Measurements from ENCODE around the gene RTP3. TPM values are rescaled to one million over a fixed set of nuclear protein-coding genes. Genes with fewer than 3 reads are reported as not detected.

The RTP3 gene
- total RNA-seq, 1 experiment from 2014 or later = not detected

DNA sequence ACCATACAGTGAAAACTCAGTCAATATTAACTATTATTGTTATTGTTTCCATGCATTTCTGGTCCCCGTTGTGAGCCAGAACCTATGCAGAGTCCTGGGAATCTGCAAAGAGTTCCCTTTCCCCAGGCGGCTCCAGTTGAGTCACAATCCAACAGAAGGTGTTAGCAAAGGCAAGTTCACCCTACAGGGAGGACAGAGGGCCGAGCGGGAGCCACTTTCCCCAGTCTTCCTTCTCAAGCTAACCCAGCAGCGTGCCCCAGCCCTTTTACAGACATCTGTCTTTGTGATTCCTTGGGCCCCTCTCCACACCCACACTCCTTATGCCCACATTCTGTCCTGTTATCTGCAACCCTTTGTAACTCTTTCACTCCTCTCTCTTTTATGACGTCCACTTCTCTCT is 20.0 kb upstream of the RTP3 start:
- CTCF ChIA-PET = no interaction called here
- H3K27me3 ChIP-seq (replicated peaks; ENCODE audit: control insufficient read depth, insufficient read depth, low read length) = no peaks in the 10 kb centered on the region
- POLR2A ChIA-PET = no interaction called here

GRCh38 chr3:46478341-46478740 is 19.4 kb upstream of the RTP3 start:
- 0 out of 2 replicates have a peak, but pooled peaks cover 6% of the 10 kb centered on the region for H3K9me3 ChIP-seq
- no peak overlapping the region for H3K4me3 ChIP-seq (ENCODE audit: low read depth, low read length)
- no peaks in the 10 kb centered on the region for H3K4me1 ChIP-seq
- Mint-ChIP-seq H3K9me3 (ENCODE audit: unreplicated experiment) (peaks cover 21% of the 10 kb centered on the region), H3K4me3 (ENCODE audit: unreplicated experiment) (no peak overlapping the region), H3K36me3 (ENCODE audit: insufficient read depth, unreplicated experiment) (no peaks in the 10 kb centered on the region), H3K4me1 (ENCODE audit: low read depth, unreplicated experiment) (no peaks in the 10 kb centered on the region), H3K27ac (ENCODE audit: unreplicated experiment) (no peak overlapping the region), H3K27me3 (ENCODE audit: insufficient read depth, unreplicated experiment) (peaks cover 2% of the 10 kb centered on the region)
- DNase-seq = no peak
- no TSS peak for BruUV-seq (replicated peaks)
- POLR2A ChIA-PET = no interaction called here
- H3K36me3 ChIP-seq (ENCODE audit: control insufficient read depth, insufficient read depth, low read length) = no peaks in the 10 kb centered on the region
- H3K27me3 ChIP-seq (replicated peaks; ENCODE audit: control insufficient read depth, insufficient read depth, low read length) = no peaks in the 10 kb centered on the region
- TF ChIP-seq, protein P1, sequence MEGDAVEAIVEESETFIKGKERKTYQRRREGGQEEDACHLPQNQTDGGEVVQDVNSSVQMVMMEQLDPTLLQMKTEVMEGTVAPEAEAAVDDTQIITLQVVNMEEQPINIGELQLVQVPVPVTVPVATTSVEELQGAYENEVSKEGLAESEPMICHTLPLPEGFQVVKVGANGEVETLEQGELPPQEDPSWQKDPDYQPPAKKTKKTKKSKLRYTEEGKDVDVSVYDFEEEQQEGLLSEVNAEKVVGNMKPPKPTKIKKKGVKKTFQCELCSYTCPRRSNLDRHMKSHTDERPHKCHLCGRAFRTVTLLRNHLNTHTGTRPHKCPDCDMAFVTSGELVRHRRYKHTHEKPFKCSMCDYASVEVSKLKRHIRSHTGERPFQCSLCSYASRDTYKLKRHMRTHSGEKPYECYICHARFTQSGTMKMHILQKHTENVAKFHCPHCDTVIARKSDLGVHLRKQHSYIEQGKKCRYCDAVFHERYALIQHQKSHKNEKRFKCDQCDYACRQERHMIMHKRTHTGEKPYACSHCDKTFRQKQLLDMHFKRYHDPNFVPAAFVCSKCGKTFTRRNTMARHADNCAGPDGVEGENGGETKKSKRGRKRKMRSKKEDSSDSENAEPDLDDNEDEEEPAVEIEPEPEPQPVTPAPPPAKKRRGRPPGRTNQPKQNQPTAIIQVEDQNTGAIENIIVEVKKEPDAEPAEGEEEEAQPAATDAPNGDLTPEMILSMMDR (IDR thresholded peaks at IDR 0.05; ENCODE audit: insufficient read depth in 1 of 2, low read depth in 1 of 2, low read length in 1 of 2, severe bottlenecking in 1 of 2, unreplicated experiment in 1 of 2) = no peak
- intact Hi-C loops (cut with micrococcal nuclease; ENCODE audit: unreplicated experiment) = no loop called here
- CTCF ChIA-PET = no interaction called here

More for the DNA sequence above, 20.0 kb upstream of the RTP3 start:
- Histone ChIP-seq H3K4me1 (no peaks in the 10 kb centered on the region), H3K36me3 (ENCODE audit: control insufficient read depth, insufficient read depth, low read length) (no peaks in the 10 kb centered on the region), H3K4me3 (ENCODE audit: low read depth, low read length) (no peak overlapping the region), H3K9me3 (0 out of 2 replicates have a peak, but pooled peaks cover 6% of the 10 kb centered on the region)
- Mint-ChIP-seq H3K4me1 (ENCODE audit: low read depth, unreplicated experiment) (no peaks in the 10 kb centered on the region), H3K4me3 (ENCODE audit: unreplicated experiment) (no peak overlapping the region), H3K9me3 (ENCODE audit: unreplicated experiment) (peaks cover 21% of the 10 kb centered on the region), H3K27ac (ENCODE audit: unreplicated experiment) (no peak overlapping the region), H3K36me3 (ENCODE audit: insufficient read depth, unreplicated experiment) (no peaks in the 10 kb centered on the region), H3K27me3 (ENCODE audit: insufficient read depth, unreplicated experiment) (peaks cover 2% of the 10 kb centered on the region)
- intact Hi-C loops (cut with micrococcal nuclease; ENCODE audit: unreplicated experiment) = no loop called here
- BruUV-seq (replicated peaks) = no TSS peak
- no peak for DNase-seq
- TF ChIP-seq, protein P1 (IDR thresholded peaks at IDR 0.05; ENCODE audit: insufficient read depth in 1 of 2, low read depth in 1 of 2, low read length in 1 of 2, severe bottlenecking in 1 of 2, unreplicated experiment in 1 of 2) = no peak

DNA sequence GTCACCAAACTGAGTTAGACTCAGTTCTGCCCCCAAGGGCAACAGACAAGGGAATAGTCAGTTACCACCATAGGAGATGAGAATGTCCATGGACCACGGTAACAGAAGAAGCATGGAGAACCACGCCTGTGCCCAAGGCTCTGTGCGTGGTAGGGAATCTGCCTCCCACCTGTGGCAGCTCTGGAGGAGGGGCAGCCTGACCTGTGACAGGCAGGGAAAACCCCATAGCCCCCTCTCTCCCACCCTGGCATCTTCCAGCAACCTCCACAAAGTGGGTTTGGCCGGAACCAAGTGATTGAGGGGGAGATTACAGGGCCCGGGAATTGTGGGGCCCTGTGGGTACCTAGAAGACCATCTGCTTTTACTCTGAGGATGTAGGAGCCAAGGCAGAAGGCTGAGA is 18.8 kb upstream of the RTP3 start:
- peaks cover 2% of the 10 kb centered on the region for H3K27me3 Mint-ChIP-seq (ENCODE audit: insufficient read depth, unreplicated experiment)
- TF ChIP-seq, protein P1 (IDR thresholded peaks at IDR 0.05; ENCODE audit: insufficient read depth in 1 of 2, low read depth in 1 of 2, low read length in 1 of 2, severe bottlenecking in 1 of 2, unreplicated experiment in 1 of 2) = no peak
- BruUV-seq (replicated peaks) = no TSS peak
- no peaks in the 10 kb centered on the region for H3K4me1 ChIP-seq
- no peak overlapping the region for H3K4me3 ChIP-seq (ENCODE audit: low read depth, low read length)
- peak overlapping the region; percentile 67 for H3K27ac Mint-ChIP-seq (ENCODE audit: unreplicated experiment)
- H3K27me3 ChIP-seq (replicated peaks; ENCODE audit: control insufficient read depth, insufficient read depth, low read length) = no peaks in the 10 kb centered on the region
- H3K36me3 ChIP-seq (ENCODE audit: control insufficient read depth, insufficient read depth, low read length) = no peaks in the 10 kb centered on the region
- 0 out of 2 replicates have a peak, but pooled peaks cover 5% of the 10 kb centered on the region for H3K9me3 ChIP-seq
- H3K4me3 Mint-ChIP-seq (ENCODE audit: unreplicated experiment) = no peak overlapping the region
- H3K9me3 Mint-ChIP-seq (ENCODE audit: unreplicated experiment) = peaks cover 19% of the 10 kb centered on the region
- no peaks in the 10 kb centered on the region for H3K4me1 Mint-ChIP-seq (ENCODE audit: low read depth, unreplicated experiment)
- POLR2A ChIA-PET = no interaction called here
- H3K36me3 Mint-ChIP-seq (ENCODE audit: insufficient read depth, unreplicated experiment) = no peaks in the 10 kb centered on the region
- CTCF ChIA-PET = no interaction called here
- no peak for DNase-seq
- intact Hi-C loops (cut with micrococcal nuclease; ENCODE audit: unreplicated experiment) = no loop called here

All from Caco-2 (cell line).